Measurements from ENCODE around the gene TNFRSF21.

- TF ChIP-seq POLR2A (IDR thresholded peaks at IDR 0.05; ENCODE audit: low read depth, low read length), result no peak
- no peak for TF ChIP-seq POLR2AphosphoS5 (IDR thresholded peaks at IDR 0.05; ENCODE audit: low read depth, low read length)
These were observed 67.8 kb downstream of the TNFRSF21 start for GRCh38 chr6:47241742-47242482.

Measured in GM12892 (cell line).